Fibroblast of skin of right quadriceps (primary cell): ENCODE data around the gene CRAMP1.

Experiments
- DNase-seq: peaks from one replicate; pipeline ENCODE4 v3.0.0-alpha.2; 2013

The CRAMP1 gene

DNA sequence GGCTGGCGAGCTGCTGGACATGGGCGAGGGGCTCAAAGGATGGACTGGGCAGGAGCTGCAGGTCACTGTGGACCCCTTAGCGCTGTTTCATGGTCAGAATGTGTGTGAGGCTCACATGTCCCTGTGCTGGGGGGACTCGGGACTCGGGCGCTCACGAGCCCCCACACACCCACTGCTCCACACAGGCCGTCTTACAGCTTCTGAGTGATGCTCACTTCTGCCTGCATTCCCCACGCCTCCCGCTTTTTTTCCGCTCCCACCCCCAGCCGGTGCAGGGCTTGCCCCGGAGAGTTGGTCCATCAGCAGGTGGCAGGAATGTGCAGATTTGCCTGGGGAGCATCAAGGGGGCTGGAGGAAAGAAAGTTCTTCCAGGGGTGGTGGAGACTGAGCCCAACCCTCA is 45.7 kb downstream of the CRAMP1 start:
- no peak for DNase-seq

DNA sequence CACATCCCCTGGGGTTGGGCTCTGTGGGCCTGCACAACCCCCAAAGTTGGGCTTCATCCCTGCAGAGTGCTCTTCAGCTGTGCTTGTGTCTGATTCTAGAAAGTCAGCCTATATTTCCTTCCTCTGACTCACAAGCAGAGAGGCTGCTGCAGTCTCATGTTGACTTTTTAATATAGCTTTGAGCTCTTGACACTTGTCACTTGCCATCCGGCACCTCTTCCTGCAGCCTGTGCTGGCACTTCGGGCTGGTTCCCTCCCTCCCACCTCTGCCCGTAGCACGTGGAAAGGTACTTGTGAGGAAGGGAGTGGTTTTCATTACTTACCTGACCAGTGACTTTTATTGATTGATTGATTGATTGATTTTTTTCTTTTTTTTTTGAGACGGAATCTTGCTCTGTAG is 46.9 kb downstream of the CRAMP1 start:
- no peak for DNase-seq

DNA sequence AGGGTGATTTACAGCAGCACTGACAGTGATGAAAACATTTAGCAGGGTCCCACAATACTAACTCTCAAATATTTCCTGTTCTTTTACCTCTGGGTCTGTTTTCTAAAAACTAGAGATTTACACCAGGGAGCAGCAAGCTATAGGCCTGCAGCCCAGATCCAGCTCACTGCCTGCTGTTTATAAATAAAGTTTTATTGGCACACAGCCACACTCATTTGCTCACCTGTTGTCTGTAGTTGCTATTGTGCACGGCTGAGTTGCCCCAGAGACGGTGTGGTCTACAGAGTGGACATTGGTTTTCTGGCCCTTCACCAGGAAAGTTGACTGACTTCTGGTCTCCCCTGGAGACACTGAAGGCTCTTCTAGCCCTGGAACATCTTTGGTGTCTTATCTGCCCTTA is 49.7 kb downstream of the CRAMP1 start:
- DNase-seq: no peak

DNA sequence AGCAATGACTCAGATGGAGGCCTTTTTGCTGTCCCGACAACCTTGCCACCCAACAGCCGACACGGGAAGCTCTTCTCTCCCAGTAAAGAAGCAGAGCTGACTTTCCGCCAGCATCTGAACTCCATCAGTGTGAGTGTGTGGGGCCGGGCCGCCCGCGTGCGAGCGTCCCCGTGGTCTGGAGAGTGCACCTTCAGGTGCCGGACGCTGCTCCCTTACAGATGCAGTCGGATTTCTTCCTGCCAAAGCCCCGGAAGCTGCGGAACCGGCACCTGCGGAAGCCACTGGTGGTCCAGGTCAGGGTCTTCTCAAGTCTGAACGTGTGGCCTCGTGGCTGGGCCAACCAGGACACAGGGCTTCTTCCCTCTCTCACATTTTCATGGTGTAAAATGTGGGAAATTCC is 50.4 kb downstream of the CRAMP1 start:
- DNase-seq: no peak

DNA sequence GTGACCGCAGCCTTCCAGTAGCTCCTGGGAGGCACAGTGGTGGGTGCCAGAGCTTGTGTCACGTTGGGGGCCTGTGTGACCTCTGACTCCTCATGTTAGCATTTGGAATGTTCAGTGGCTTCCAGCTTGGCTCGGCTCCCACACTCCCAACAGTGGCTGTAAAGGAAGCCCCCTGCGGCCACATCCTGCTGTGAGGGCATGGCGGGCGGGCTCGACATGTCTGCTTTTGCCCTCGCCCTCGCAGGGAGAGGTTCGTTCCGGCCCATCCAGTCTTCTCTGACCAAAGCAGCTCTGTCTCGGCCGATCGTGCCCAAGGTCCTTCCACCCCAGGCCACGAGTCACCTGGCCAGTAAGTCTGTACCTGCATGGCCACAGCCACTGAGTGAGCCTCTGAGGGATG is 53.7 kb downstream of the CRAMP1 start:
- DNase-seq: no peak

DNA sequence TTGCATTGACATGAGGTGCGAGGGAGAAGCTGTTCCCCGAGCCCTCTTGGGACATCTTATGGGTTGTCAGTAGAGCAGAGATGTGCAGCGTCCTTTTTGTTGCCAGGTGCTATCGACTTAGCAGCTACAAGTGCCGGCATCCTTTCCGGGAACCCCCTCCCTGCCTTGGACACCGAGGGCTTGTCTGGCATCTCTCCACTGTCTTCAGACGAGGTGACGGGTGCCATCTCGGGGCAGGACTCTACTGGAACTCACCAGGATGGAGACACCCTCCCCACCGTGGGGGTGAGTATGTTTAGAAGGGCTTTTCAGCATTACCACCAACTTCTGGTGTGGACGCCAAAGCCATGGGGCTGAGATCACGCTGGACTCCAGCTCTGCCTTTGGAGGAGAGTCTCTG is 54.2 kb downstream of the CRAMP1 start:
- no peak for DNase-seq

DNA sequence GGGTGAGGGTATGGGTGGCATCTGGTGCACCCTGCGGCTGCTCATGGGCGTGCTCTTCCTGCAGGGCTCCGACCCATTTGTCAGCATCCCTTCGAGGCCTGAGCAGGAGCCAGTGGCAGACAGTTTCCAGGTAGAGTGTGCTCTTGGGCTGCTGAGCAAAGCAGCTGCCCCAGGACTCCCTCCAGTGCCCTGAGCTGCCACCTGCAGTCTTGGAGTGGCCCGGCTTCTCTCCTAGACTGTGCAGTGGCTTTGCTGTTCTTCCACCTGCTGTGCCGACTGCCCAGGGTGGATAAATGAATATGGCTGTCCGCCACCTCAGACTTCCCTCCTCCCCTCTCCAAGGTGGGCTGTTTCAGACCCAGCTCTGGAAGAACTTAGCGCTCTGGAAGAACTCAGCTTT is 55.1 kb downstream of the CRAMP1 start:
- no peak for DNase-seq

DNA sequence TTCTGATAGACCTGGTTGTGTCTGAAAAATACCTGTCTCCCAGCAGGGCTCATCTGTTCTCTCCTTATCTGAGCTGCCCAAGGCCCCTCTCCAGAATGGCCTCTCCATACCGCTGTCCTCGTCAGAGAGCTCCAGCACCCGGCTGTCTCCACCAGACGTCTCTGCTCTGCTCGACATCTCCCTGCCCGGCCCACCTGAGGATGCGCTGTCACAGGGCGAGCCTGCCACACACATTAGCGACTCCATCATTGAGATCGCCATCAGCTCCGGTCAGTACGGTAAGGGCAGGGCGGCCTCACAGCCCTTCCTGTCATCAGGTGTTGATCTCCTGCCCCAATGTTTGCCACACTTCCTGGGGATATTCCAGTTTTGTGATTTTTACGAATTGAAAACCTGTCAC is 55.8 kb downstream of the CRAMP1 start:
- no peak for DNase-seq

DNA sequence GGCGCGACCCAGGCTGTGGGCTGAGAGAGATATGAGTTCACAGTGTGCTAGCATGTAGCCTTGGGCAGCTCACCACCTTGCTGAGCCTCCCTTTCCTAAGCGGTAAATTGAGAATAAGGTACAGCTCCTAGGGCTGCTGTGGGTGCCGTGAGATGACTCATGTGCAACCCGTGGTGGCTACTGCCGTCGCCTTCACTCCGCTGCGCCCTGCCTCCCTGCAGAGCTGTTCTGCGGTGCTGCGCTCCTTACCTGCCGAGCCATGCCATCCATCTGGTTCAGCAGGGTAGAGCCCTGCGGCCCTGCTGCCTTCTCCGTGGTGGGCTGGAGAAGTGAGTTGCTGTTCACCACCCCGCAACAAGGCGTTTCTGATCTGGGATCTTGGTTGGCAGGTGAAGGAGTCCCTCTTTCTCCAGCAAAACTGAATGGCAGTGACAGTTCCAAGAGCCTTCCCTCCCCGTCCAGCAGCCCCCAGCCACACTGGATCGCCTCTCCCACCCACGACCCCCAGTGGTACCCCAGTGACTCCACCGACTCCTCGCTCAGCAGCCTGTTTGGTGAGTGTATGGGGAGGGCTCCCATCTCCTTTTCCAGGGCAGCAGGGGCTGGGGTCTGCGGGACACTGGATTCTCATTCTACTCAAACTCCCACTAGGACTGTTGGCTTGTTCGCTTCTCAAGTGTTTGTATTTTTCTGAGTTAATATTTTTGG is 56.6 kb downstream of the CRAMP1 start:
- DNase-seq: no peak

DNA sequence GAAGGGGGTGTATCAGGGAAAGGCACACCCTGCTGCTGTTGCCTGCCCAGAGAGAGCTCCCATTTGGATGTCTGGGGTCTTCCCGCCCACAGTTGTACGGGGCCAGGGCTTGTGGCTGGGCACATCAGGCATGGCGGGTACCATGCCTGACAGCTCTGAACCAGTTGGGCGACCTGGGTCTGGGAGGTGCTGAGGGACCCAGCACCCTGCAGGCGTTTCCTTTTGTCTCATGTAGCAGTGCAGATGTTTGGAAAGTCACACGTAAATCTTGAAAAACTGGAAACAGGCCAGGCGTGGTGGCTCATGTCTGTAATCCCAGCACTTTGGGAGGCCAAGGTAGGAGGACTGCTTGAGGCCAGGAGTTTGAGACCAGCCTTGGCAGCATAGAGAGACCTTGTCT is 57.5 kb downstream of the CRAMP1 start:
- DNase-seq: no peak

DNA sequence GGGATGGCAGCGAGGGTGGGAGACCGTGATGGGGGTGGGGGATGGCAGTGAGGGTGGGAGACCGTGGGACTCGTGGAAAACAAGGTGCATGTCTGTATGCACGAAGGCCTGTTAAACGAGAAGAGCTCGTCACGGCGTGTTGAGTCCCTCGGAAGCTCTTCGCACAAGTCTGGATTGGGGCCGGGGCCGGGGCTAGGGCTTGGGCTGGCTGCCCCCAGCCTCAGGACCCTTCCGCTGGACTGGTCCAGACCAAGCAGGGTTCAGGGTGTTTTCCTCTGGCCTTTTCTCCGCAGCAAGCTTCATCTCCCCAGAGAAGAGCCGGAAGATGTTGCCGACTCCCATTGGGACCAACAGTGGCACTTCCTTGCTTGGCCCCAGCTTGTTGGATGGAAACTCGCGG is 58.2 kb downstream of the CRAMP1 start:
- DNase-seq: no peak

DNA sequence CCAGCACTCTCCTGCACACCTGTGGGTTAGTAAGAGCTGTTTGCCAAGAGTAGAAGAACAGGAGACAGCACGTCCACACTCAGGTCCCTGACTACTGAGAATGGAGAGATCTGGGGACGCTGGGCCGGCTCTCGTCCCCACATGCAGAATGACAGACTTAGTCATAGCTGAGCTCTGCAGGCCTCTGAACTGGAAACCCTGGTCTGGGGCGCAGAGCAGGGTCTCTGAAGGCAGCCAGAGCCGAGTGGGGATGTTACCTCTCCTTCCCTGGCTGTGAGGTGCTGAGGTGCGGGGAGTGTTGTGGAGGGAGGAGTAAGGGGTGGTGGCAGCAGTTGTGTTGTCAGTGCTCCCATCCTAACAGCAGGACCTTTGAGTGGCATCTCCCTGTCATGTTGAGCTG is 58.7 kb downstream of the CRAMP1 start:
- DNase-seq: no peak

DNA sequence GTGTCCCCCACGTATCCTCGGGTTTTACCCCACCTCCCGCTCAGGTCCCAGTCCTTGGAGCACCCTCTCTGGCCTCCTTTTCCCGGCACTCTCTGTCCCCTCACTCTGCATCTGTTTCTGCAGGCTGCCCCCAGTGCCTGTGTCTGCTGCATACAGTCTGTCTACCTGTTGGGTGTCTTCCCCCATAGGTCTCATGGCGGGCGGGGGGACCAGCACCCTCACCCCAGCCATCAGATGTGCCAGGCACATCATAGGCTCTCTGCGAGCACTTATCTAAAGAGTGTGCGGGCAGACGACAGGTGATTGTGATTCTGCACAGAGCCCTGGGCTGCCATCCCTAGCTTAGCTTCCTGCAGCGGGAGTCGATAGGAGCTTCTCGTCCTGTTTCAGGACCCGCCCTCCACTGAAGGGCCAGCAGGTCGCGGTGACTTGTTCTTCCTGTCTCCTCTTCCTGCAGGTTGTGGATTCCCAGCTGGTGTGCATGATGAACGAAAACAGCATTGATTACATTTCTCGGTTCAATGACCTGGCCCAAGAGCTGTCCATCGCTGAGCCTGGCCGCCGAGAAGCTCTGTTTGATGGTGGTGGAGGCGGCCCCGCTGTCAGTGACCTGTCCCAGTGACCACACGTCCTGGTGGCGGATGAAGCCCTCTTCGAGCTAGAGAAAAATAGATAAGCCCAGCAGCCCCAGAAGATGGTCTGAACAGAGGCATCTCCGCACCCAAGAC is 61.4 kb downstream of the CRAMP1 start:
- DNase-seq: no peak

DNA sequence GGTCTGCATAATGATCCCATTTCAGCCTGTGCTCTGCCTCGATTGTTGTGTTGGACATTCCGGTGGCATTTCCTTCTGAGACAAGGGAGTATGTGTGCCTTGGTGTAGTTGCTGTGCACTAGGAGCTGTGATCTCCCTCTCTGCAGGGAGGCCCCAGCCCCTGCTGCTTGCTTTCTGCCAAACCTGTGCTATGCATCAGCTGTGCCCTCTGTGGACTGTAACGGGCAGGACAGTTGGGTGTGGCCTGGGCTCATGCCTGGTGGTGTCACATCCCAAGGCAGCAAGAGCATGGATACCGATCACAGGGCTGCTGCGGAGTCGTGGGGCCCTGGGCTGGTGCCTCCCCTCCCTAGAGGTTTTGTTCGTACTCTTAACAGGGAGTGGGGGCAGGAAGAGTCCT is 62.1 kb downstream of the CRAMP1 start:
- DNase-seq: no peak

DNA sequence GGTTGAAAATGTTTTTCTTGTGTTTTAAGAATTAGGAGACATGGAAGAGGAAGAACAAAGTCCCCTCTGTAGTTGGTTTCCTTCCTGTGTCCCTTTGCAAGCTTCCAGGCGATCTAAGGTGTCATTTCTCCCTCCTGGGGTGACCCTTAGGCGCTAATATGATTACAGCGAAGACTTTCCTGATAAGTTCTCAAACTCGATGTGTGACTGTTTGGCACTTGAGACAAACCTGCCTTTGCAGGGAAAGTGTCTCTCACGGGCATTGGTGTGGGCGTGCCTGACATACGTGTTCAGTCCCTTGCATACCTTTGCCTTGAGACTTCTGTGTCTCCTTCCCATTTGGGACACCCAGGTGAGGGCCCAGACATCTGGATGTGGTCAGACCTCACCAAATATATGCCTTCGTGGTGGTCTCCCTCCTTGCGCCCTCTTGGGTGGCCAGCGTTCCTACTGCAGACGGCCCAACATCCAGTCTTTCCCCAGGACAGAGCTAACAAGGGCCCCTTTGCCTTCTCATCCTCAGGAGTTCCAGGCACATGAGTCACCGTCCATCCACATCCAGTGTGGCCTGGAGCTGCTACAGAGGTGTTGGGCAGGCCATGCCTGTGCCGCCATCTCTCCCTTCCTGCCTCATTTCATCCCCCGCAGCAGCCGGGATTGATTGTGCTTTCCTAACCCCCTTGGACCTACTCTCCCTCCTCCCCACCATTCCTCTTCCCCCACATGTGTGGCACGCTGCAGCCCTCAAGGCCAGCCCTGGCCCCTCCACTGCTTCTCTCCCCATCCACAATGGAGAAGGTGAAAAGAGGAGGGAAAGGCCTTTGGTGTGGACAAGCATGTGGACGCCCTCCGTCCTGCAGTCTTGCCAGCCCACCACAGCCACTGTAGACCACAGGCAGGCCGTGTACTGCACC is 62.8 kb downstream of the CRAMP1 start:
- peak; percentile 52 for DNase-seq

DNA sequence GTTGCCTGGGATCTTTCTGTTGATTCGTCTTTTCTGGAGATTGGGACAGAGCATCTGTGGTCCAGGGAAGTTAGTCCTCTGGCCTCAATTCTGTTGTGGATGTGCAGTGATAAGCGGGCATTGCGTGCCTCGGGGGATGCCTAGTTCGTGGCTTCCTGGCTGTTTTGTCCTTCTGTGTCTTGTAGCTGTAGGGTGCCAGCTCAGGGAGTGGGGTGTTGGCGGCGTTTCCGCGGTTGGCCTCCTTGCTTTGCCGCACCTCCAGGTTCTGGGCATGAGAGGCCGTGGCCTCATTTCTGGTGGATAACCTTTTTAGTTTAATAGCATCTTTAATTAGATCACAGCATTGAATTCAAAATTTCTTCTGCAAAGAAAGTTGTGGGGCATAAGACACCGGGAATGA is 64.5 kb downstream of the CRAMP1 start:
- DNase-seq: no peak

DNA sequence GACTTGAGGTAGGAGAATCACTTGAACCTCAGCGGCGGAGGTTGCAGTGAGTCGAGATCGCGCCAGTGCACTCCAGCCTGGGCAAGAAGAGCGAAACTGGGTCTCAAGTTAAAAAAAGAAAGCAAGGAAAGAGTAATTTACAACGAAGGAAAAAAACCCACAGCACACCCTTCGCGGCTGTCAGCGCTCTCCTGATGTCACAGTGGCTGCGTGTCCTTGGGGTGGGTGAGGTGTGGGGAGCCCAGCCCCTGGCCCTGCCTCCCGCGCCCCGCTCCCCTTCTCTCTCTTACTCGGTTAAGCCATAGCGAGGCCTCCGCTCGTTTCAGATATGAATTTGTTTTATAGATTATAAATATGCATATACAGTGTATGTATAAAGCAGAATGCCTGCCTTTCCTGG is 65.2 kb downstream of the CRAMP1 start:
- no peak for DNase-seq

DNA sequence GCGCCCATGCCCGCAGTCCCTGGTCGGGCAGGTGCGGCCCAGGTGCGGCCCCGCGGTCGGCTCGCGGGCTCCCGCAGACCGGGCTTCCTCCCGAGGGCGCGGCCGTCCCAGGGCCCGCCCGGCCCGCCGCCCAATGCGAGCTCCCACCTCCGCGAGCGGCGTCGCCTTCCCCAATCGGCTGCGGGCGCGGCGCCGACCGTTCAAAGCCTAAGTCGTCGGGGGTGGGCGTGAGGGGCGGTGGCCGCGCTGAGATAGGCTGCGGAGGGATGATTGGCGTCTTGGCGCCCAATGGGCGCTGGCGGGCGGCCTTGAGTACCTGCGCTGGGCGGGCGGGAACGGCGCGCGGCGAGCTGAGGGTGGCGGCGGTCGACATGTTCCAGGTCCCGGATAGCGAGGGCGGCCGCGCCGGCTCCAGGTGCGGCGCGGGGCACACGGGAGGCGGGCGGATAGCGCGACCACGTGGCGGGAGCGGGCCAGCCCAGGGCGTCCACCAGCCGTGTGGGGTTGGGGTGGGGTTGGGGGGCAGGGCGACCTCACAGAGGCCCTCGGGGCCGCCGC is 65.9 kb downstream of the CRAMP1 start, which contains the start of gene JPT2:
Gene JPT2, plus strand, starts transcription at position 338 of the 558 bp plus-strand sequence. Its CDS starts 34 bp downstream, at position 372.
- peak; percentile 96 for DNase-seq

DNA sequence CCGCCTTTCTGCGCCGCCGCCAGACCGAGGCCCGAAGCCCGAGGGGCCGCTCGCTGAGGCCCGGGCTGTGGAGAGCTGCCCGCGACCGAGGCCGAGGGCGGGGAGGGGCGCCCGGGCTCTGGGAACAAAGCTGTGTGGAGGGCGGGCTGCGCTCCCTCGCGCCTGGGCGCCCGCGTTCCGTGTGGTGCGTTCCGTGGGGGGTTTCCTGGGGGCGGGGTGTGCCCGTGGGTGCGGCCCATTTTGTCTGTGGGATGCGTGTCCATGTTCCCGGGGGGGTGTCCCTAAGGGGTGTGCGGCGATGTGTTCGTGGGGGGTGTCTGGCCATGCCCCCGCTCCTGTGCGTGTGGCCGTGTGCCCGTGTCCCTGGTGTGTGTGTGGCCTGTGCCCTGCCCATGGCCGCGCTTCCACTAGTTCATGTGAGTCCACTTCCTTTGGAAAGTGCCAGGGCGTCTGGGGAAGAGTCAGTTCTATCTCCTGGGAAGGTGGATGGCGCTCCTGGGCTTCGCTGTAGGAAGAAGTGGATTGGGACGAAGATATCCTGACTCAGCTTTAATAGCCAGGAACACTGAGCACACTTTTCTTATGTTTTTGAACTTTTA is 66.4 kb downstream of the CRAMP1 start:
- peak; percentile 17 for DNase-seq

DNA sequence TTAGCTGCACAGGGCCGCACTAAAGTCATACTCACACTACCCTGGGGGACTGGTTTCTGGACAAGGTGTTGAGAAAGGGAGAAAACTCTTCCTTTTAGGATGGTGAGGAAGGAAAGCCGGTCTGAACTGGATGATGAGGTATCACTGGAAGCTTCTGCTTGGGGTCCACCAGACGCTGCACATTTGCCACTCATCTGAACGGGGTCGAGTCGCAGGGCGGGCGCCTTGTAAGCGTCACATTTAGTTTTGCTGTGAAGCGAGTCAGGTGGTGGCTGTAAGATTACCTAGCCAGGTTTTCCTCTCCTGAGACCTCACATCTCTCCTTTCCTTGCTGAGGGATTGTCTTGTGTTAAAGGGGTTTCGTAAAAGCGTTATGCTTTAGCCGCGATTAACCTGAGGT is 68.2 kb downstream of the CRAMP1 start:
- no peak for DNase-seq

DNA sequence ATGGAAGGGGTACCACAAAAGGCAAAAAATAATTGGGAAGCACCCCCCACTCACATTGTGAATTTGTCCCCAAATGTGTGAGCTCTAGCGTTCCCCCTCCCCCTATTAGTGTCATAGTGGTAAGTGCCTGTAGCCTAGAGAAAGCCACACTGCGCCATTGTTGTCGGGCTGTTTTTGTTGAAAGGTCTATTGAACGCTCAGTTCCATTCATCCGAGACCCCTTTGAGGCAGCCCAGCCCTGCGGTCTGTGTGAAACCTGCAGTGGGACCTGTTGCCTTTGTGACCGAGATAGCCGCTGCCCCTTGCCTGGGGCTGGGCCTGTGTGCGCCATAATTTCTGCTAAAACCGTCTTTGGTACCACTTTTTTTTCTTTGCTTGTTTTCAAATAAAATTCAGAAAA is 68.9 kb downstream of the CRAMP1 start:
- no peak for DNase-seq

DNA sequence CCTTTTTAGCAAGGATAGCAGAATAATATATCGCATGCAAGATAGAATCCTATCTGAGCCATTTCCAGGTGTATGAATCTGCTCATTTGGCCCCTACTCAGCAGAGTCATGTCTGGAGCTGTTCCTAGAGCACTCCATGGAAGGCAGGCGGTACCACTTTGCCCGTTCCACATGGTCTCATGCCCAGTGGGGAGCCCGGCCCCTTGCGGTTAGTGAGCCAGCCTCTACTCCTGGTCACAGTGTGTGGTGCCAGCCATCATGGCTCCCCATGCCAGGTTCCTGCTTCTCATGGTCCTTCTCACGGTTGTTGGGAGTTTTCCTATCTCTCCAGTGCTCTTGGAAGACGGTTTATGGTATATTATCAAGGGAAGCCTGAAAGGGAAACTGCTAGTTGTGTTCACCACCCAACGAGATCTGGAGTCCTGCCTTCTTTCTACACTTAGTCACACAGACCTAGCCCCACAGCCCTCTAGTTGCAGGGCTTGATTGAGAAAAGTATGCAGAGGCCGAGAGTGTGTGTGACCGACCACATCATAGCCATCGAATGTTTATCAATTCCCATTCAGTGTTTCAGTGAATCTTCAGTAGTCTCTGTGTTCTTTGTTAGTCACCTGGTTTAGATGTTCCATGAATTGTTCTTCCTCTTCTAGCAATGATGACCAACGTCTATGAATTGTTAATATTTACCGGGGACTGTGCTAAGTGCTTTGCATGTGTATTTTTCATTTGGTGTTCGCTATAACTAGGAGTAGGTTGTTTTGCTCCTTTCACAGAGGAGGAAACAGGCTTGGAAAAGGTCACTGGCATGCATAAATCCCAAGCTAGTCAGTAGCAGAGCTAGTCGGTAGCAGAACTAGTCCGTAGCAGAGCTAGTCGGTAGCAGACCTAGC is 75.5 kb downstream of the CRAMP1 start:
- no peak for DNase-seq
